Activated T-helper 1 cell treated with anti-CD3 and anti-CD28 coated beads, Interleukin-12 subunit alpha, Interleukin-12 subunit beta, Interleukin-2, Interleukin-4 antibody, amounts not matched to agents 30 ng/mL and 10 ng/mL and 1 ng/mL, durations not matched to agents 14 hours and 24 hours and 36 hours (primary cell): Measurements from ENCODE around the gene PUM1. TPM values are rescaled to one million over a fixed set of nuclear protein-coding genes. Genes with fewer than 3 reads are reported as not detected.
"Not testable (repeated sequence)": the region's sequence is repeated elsewhere in the genome, so short reads cannot be mapped to it uniquely, and the experiment has no call there.

Source experiments
- DNase-seq: peaks from one replicate; pipeline ENCODE4 v3.0.0; 2021; ENCODE audit warnings: low spot score
- H3K27ac Mint-ChIP-seq: one replicate; pipeline ENCODE4 v1.8.0; 2021; ENCODE audit warnings: mild to moderate bottlenecking, mixed read lengths
- H3K27me3 Mint-ChIP-seq: one replicate; pipeline ENCODE4 v1.8.0; 2022; ENCODE audit warnings: mild to moderate bottlenecking, moderate library complexity, mixed read lengths; ENCODE audit not compliant: insufficient read depth
- H3K36me3 Mint-ChIP-seq: one replicate; pipeline ENCODE4 v1.8.0; 2021; ENCODE audit warnings: low read depth, mixed read lengths
- H3K4me1 Mint-ChIP-seq: one replicate; pipeline ENCODE4 v1.8.0; 2021; ENCODE audit warnings: low read depth, mixed read lengths
- H3K4me3 Mint-ChIP-seq: one replicate; pipeline ENCODE4 v1.8.0; 2021; ENCODE audit warnings: mild to moderate bottlenecking, moderate library complexity, mixed read lengths
- H3K9me3 Mint-ChIP-seq: one replicate; pipeline ENCODE4 v1.8.0; 2021; ENCODE audit warnings: mixed read lengths
- intact Hi-C: fragments of 100-400 bp; cut with micrococcal nuclease; formaldehyde crosslinking; loops from one replicate; pipeline ENCODE4 v1.15.1; 2024
- total RNA-seq: library from RNA; stranded (reverse); gene quantifications from 2 replicates; pipeline ENCODE4 v1.2.3, GENCODE V29; 2022

PUM1 gene
- total RNA-seq, 1 donor from 2014 or later: 130 TPM

GRCh38 chr1:30953685-30954084 lies 111.8 kb downstream of the PUM1 start:
- Mint-ChIP-seq H3K9me3 (no peaks in the 10 kb centered on the region), H3K27ac (no peak overlapping the region), H3K4me1 (peaks cover 17% of the 10 kb centered on the region), H3K36me3 (peaks cover 52% of the 10 kb centered on the region), H3K4me3 (no peak overlapping the region), H3K27me3 (no peaks in the 10 kb centered on the region)
- DNase-seq: no peak
- intact Hi-C loops: no loop called here

DNA sequence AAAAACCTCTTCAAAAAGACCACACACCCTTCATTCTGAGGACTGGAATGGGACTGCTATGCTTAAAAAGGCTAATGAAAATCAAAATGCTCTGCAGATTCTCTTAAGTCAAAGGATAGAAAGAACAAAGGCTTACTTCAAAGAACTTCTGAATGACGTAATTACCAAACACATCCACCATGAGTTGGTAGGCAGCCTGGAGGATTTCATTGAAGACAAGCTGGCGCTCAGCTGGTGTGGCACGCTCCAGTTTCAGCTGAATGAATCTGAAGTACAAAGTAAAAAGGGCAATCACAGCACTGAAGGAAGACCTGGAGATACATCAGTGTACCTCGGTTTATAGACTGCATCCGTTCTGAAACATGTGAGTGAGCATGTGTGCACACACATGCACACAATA lies 113.4 kb downstream of the PUM1 start:
- no peak overlapping the region for H3K27ac Mint-ChIP-seq
- H3K36me3 Mint-ChIP-seq: peaks cover 55% of the 10 kb centered on the region
- DNase-seq: no peak
- intact Hi-C loops: no loop called here
- H3K27me3 Mint-ChIP-seq: no peaks in the 10 kb centered on the region
- H3K4me3 Mint-ChIP-seq: no peak overlapping the region
- no peaks in the 10 kb centered on the region for H3K9me3 Mint-ChIP-seq
- H3K4me1 Mint-ChIP-seq: peaks cover 20% of the 10 kb centered on the region

GRCh38 chr1:30950700-30951099 lies 114.8 kb downstream of the PUM1 start:
- DNase-seq: no peak
- H3K4me3 Mint-ChIP-seq: no peak overlapping the region
- no peaks in the 10 kb centered on the region for H3K9me3 Mint-ChIP-seq
- intact Hi-C loops: no loop called here
- no peak overlapping the region for H3K27ac Mint-ChIP-seq
- H3K36me3 Mint-ChIP-seq: peaks cover 58% of the 10 kb centered on the region
- no peaks in the 10 kb centered on the region for H3K27me3 Mint-ChIP-seq
- peaks cover 21% of the 10 kb centered on the region for H3K4me1 Mint-ChIP-seq

DNA sequence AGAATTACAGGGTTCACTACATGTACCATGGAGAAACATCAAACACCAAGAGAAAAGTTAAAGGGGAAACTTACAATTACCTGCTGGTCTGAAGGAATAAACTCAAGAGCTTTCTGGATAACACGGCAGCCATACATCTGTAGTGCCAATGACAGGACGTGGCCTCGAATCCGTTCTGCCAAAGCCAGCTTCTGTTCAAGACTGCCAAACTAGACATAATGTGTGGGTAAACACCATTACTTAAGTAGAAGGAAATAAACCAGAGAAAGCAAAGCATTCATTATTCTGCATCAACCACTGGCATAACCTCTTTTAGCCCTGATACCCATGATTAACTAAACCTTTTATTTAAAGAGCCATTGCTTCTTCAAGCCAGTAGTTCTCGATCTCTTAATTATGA lies 115.5 kb downstream of the PUM1 start:
- DNase-seq: no peak

GRCh38 chr1:30949487-30949838 lies 116.1 kb downstream of the PUM1 start:
- H3K4me3 Mint-ChIP-seq, H3K9me3 Mint-ChIP-seq, DNase-seq, intact Hi-C loops, H3K27ac Mint-ChIP-seq, H3K27me3 Mint-ChIP-seq: not testable (repeated sequence)
- peaks cover 21% of the 10 kb centered on the region for H3K4me1 Mint-ChIP-seq
- H3K36me3 Mint-ChIP-seq: peaks cover 64% of the 10 kb centered on the region

More for the DNA sequence above, 115.5 kb downstream of the PUM1 start:
- peaks cover 63% of the 10 kb centered on the region for H3K36me3 Mint-ChIP-seq
- H3K4me1 Mint-ChIP-seq: peaks cover 21% of the 10 kb centered on the region
- no peak overlapping the region for H3K4me3 Mint-ChIP-seq
- H3K27ac Mint-ChIP-seq: no peak overlapping the region
- no peaks in the 10 kb centered on the region for H3K27me3 Mint-ChIP-seq
- H3K9me3 Mint-ChIP-seq: no peaks in the 10 kb centered on the region
- intact Hi-C loops: no loop called here

DNA sequence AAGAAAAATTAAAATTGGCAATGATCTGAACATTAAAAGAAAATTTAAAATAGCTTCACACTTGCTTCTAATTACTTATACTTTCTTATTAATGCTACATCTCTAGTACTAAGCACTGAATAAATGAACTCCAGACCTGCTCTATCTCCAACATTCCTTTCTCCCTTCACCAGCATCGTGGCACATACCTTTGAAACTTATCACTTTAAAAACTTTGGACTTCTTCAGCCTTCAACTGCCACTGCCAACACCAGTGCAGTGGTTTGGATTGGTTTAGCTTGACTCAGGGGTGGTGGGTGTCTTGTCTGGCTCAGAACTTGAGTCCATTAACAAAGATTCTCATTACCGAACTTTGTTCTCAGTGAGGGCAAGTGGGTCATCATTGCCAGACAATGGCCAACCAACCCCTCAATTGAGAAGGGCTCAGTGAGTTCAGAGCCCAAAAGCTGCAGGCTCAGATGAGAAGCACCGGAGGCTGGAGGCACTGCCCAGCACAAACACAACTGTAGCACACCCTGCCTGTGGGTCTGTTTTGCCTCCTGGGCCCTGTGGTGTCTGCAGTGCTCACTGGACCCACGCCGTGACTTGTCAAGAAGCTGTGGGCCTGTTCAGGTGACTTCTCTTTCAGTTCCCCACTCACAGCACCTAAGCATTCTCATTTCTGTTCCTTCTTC lies 116.6 kb downstream of the PUM1 start:
- H3K27me3 Mint-ChIP-seq, H3K9me3 Mint-ChIP-seq, DNase-seq, intact Hi-C loops, H3K4me3 Mint-ChIP-seq: not testable (repeated sequence)
- H3K4me1 Mint-ChIP-seq: peaks cover 21% of the 10 kb centered on the region
- H3K36me3 Mint-ChIP-seq: peaks cover 64% of the 10 kb centered on the region
- H3K27ac Mint-ChIP-seq: peak overlapping the region; percentile 14

DNA sequence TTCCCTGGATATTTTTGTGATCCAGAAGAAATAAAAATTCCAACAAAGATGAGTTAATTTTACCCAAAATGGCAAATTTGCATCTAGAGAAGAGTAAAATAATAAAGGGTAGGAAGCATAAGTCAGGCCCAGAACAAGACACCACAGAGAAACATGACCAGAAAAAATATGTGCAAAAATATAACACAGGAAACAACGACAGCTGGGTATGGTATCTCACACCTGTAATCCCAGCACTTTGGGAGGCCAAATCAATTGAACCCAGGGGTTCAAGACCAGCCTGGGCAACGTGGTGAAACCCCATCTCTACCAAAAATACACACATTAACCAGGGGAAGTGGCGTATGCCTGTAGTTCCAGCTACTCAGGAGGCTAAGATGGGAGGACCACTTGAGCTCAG lies 117.2 kb downstream of the PUM1 start:
- intact Hi-C loops: no loop called here
- no peak overlapping the region for H3K27ac Mint-ChIP-seq
- H3K4me3 Mint-ChIP-seq: no peak overlapping the region
- peaks cover 16% of the 10 kb centered on the region for H3K4me1 Mint-ChIP-seq
- no peaks in the 10 kb centered on the region for H3K9me3 Mint-ChIP-seq
- no peak for DNase-seq
- H3K36me3 Mint-ChIP-seq: peaks cover 60% of the 10 kb centered on the region
- H3K27me3 Mint-ChIP-seq: no peaks in the 10 kb centered on the region

DNA sequence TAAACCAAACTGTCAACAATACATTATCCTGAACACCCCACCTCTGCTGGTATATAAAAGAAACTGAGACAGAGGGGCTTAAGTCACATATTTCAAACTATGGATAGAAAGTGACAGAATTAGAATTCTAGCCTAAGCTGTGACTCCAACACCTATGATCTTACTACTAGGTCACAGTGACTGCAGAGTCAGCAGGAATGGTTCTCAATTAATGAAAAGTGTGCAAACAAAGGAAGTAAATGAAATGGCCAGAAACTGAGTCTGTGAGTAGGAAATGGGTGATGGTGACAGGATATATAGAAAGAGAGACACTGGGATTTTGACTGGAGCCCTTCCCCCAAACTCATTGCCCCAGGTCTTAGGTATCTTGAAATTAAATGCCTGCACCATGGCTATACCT lies 118.3 kb downstream of the PUM1 start:
- Mint-ChIP-seq H3K36me3 (peaks cover 60% of the 10 kb centered on the region), H3K27me3 (no peaks in the 10 kb centered on the region), H3K27ac (no peak overlapping the region), H3K4me3 (no peak overlapping the region), H3K9me3 (no peaks in the 10 kb centered on the region), H3K4me1 (peaks cover 13% of the 10 kb centered on the region)
- DNase-seq: no peak
- intact Hi-C loops: no loop called here

DNA sequence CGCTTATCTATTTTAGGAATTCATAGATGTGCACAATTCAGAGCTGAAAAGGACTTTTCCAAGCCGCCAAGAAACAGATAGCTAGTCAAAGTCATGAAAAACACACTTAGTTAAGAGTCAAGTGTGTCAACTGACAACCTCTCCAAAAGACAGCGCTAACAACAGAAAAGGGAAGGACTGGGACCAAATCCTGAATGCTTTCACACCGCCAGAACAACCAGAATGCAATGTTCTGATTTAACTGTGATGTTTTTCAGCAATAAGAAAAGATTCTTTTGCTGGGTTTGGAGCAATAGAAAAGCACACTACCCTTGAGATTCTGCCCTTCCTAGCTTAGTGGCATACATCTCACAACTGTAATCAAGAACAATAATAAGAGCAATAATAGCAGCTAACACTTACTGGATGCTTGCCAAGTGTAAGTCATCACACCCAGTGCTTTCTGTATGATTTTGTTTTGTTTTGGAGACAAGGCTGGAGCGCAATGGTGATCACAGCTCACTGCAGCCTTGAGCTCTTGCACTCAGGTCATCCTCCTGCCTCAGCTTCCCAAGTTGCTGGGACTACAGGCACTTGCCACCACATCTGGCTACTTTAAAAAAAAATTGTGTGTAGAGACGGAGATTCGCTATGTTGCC lies 123.1 kb downstream of the PUM1 start:
- Mint-ChIP-seq H3K4me1 (peaks cover 4% of the 10 kb centered on the region), H3K4me3 (no peak overlapping the region), H3K27me3 (no peaks in the 10 kb centered on the region), H3K27ac (no peak overlapping the region), H3K9me3 (no peaks in the 10 kb centered on the region), H3K36me3 (peaks cover 61% of the 10 kb centered on the region)
- intact Hi-C loops: no loop called here
- no peak for DNase-seq

- Mint-ChIP-seq H3K9me3 (no peaks in the 10 kb centered on the region), H3K36me3 (peaks cover 65% of the 10 kb centered on the region), H3K27me3 (no peaks in the 10 kb centered on the region), H3K27ac (no peak overlapping the region), H3K4me1 (no peaks in the 10 kb centered on the region), H3K4me3 (no peak overlapping the region)
- intact Hi-C loops: no loop called here
- no peak for DNase-seq
Measured at GRCh38 chr1:30940541-30940940, 125.0 kb downstream of the PUM1 start.

DNA sequence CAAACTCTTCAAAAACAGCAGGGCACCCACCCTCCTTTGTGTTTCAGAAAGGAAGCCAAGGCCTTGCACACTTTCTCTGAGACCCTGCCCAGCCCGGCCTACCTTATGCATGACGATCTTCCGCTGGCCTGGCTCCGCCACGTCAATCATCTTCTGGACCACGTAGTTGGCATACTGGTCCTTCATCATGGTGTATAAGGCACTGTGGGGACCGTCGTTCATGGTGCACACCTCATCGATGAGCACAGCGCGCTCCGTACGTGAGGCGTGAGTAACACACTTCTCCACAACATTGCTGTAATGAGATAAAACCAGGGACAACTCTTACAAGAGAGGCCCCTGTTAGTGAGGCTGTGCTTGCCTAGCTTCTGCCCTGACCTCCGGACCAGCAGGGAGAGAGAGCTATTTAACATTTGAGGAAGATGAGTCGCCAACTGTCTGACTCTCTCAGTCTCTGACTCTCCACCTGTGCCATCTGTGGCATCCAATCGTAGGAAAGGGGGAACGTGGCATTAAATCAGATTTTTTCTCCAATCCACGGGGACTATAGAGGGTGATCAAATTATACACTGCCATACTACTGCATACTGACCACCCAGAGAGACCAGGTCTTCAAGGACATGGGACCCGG lies 128.9 kb downstream of the PUM1 start:
- H3K27ac Mint-ChIP-seq: no peak overlapping the region
- no peak overlapping the region for H3K4me3 Mint-ChIP-seq
- no peaks in the 10 kb centered on the region for H3K9me3 Mint-ChIP-seq
- intact Hi-C loops: no loop called here
- peaks cover 51% of the 10 kb centered on the region for H3K36me3 Mint-ChIP-seq
- no peak for DNase-seq
- H3K4me1 Mint-ChIP-seq: peaks cover 9% of the 10 kb centered on the region
- no peaks in the 10 kb centered on the region for H3K27me3 Mint-ChIP-seq

- peaks cover 51% of the 10 kb centered on the region for H3K36me3 Mint-ChIP-seq
- H3K9me3 Mint-ChIP-seq, H3K4me1 Mint-ChIP-seq, intact Hi-C loops, DNase-seq, H3K27me3 Mint-ChIP-seq, H3K4me3 Mint-ChIP-seq, H3K27ac Mint-ChIP-seq: not testable (repeated sequence)
Measured at GRCh38 chr1:30935758-30936157, 129.8 kb downstream of the PUM1 start.

DNA sequence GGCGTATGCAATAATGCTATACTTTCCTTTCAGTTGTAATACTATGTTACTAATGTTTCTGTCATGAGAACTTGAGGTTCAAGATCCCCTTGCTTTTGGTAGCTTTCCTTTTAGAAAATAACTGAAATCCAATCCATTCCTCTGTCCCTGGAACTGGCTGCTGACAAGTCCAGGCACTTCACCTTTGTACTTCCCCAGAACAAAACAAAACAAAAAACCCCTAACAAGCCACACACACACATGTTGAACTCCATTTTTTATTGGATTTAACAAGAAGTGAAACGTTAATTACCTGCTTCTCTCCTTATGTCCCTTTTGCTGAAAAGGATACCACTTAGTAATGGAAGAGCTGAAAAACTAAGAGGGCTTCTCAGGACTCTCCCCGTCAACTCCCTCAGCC lies 130.9 kb downstream of the PUM1 start:
- Mint-ChIP-seq H3K36me3 (peaks cover 43% of the 10 kb centered on the region), H3K4me1 (peaks cover 9% of the 10 kb centered on the region), H3K27ac (peak overlapping the region; percentile 47), H3K9me3 (no peaks in the 10 kb centered on the region), H3K4me3 (no peak overlapping the region), H3K27me3 (no peaks in the 10 kb centered on the region)
- intact Hi-C loops: no loop called here
- no peak for DNase-seq
